Measurements from ENCODE around the gene PROSER3.

- TF ChIP-seq CTCF (IDR thresholded peaks at IDR 0.05; ENCODE audit: low read length) (no peak), EZH2 (IDR thresholded peaks at IDR 0.05; ENCODE audit: borderline replicate concordance, low read length) (no peak)
These were observed 43.2 kb upstream of the PROSER3 start for GRCh38 chr19:35714601-35715354.

All from OCI-LY1 (cell line).